Measurements from ENCODE around the gene PARD3.

The PARD3 gene

DNA sequence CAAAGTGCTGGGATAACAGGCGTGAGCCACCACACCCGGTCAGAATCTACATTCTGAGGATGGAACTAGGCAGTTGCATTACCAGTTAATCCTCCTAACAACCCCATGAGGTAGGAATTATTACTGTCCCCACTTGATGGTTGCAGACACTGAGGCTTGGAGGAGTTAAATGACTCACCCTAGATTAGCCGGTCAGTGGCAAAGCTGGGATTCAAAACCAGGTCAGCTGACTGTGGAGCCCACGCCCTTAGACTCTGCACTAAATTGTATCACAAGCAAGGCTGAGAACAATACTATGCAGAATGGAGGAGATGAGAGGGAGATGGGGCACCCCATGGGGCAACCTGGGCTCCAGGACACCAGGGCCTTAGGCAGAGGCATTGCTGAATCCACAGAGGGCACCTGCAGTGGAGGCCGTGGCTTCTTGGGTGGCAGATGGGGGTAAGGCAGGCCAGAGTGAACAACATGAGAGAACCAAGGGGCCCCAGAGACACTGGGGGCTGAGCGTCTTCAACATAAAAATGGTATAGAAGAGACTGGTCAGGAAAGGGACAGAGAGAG is 723.4 kb downstream of the PARD3 start:
- no peak overlapping the region for H3K4me3 ChIP-seq (ENCODE audit: low read depth in 1 of 2, low read length in 2 of 2)
- H3K9me3 ChIP-seq (ENCODE audit: control insufficient read depth in 1 of 2, low read length in 2 of 2) = peaks cover 1 to 15% of the 10 kb centered on the region in 2 donors
- H3K27me3 ChIP-seq (ENCODE audit: control insufficient read depth in 1 of 2, insufficient read depth in 2 of 2, low read length in 2 of 2) = no peaks in the 10 kb centered on the region
- H3K27ac ChIP-seq (ENCODE audit: low read depth, low read length) = no peak overlapping the region
- no peaks in the 10 kb centered on the region for H3K36me3 ChIP-seq (ENCODE audit: control insufficient read depth in 1 of 2, insufficient read depth in 2 of 2, low read length in 2 of 2)
- no peaks in the 10 kb centered on the region for H3K4me1 ChIP-seq (ENCODE audit: control insufficient read depth in 1 of 2, insufficient read depth in 2 of 2, low read length in 2 of 2)
- no peak overlapping the region for H3K9ac ChIP-seq (ENCODE audit: low read depth in 1 of 2, low read length in 2 of 2)

DNA sequence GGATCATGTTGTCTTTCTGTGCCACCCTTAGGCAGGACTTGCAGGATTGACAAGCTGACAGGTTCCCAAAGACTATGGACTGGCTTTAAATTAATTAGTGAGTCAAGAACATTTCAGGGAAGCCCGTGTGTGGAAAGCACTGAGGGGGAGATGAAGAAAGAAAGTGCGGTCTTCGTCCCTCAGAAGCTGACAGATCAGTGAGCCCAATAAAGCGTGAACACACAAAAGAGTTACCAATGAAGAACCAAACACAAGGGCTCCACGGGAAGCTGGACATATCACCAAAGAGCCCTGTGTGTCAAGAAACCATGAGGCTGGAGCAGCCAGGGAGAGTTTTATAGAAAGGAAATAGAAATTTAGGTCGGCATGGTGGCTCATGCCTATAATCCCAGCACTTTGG is 725.8 kb downstream of the PARD3 start:
- Histone ChIP-seq H3K27me3 (ENCODE audit: control insufficient read depth in 1 of 2, insufficient read depth in 2 of 2, low read length in 2 of 2) (no peaks in the 10 kb centered on the region), H3K4me3 (ENCODE audit: low read depth in 1 of 2, low read length in 2 of 2) (no peak overlapping the region), H3K9ac (ENCODE audit: low read depth in 1 of 2, low read length in 2 of 2) (no peak overlapping the region), H3K36me3 (ENCODE audit: control insufficient read depth in 1 of 2, insufficient read depth in 2 of 2, low read length in 2 of 2) (no peaks in the 10 kb centered on the region), H3K9me3 (ENCODE audit: control insufficient read depth in 1 of 2, low read length in 2 of 2) (peaks cover 0 to under 1% of the 10 kb centered on the region in 2 donors), H3K4me1 (ENCODE audit: control insufficient read depth in 1 of 2, insufficient read depth in 2 of 2, low read length in 2 of 2) (no peaks in the 10 kb centered on the region), H3K27ac (ENCODE audit: low read depth, low read length) (no peak overlapping the region)

DNA sequence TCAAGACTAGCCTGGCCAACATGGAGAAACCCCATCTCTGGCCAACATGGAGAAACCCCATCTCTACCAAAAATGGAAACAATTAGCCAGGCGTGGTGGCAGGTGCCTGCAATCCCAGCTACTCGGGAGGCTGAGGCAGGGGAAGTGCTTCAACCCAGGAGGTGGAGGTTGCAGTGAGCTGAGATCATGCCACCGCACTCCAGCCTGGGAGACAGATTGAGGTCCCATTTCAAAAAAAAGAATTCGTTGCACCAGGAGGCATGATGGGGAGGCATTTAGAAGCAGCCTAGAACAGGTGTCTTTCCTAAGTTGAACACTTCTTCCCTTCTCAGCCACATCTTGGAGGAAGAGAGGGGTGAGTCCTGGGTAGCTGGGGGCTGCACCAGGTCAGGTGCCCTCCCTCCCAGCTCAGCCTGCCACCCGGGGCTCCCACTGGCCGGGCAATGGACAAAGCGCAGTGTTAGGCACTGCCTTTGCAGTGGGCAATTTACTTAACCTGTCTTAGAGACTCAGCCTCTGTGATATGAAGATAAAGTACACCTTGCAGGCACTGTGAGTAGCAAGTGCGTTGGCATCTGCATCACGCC is 726.8 kb downstream of the PARD3 start:
- H3K9ac ChIP-seq (ENCODE audit: low read depth in 1 of 2, low read length in 2 of 2) = no peak overlapping the region
- H3K4me3 ChIP-seq (ENCODE audit: low read depth in 1 of 2, low read length in 2 of 2) = no peak overlapping the region
- no peaks in the 10 kb centered on the region for H3K27me3 ChIP-seq (ENCODE audit: control insufficient read depth in 1 of 2, insufficient read depth in 2 of 2, low read length in 2 of 2)
- peaks cover 0 to 6% of the 10 kb centered on the region in 2 donors for H3K9me3 ChIP-seq (ENCODE audit: control insufficient read depth in 1 of 2, low read length in 2 of 2)
- no peak overlapping the region for H3K27ac ChIP-seq (ENCODE audit: low read depth, low read length)
- no peaks in the 10 kb centered on the region for H3K36me3 ChIP-seq (ENCODE audit: control insufficient read depth in 1 of 2, insufficient read depth in 2 of 2, low read length in 2 of 2)
- H3K4me1 ChIP-seq (ENCODE audit: control insufficient read depth in 1 of 2, insufficient read depth in 2 of 2, low read length in 2 of 2) = no peaks in the 10 kb centered on the region

DNA sequence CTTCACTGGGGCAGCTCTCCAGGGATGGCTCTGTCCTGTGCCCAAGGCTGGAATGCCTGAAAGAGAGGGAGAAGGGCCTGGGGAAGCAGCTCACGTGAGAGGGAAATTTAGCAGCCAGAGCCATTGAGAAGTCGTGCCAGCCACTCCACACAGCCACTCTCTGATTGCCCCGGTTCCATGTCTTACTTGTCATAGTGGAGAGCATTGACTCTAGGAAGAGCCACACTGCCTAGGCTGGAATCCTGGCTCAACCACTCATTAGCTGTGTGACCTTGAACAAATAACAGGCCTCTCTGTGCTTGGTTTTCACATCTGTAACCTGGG is 728.0 kb downstream of the PARD3 start:
- Histone ChIP-seq H3K27ac (ENCODE audit: low read depth, low read length) (no peak overlapping the region), H3K4me1 (ENCODE audit: control insufficient read depth in 1 of 2, insufficient read depth in 2 of 2, low read length in 2 of 2) (no peaks in the 10 kb centered on the region), H3K9ac (ENCODE audit: low read depth in 1 of 2, low read length in 2 of 2) (no peak overlapping the region), H3K36me3 (ENCODE audit: control insufficient read depth in 1 of 2, insufficient read depth in 2 of 2, low read length in 2 of 2) (no peaks in the 10 kb centered on the region), H3K4me3 (ENCODE audit: low read depth in 1 of 2, low read length in 2 of 2) (no peak overlapping the region), H3K9me3 (ENCODE audit: control insufficient read depth in 1 of 2, low read length in 2 of 2) (peaks cover 0 to 6% of the 10 kb centered on the region in 2 donors), H3K27me3 (ENCODE audit: control insufficient read depth in 1 of 2, insufficient read depth in 2 of 2, low read length in 2 of 2) (no peaks in the 10 kb centered on the region)

DNA sequence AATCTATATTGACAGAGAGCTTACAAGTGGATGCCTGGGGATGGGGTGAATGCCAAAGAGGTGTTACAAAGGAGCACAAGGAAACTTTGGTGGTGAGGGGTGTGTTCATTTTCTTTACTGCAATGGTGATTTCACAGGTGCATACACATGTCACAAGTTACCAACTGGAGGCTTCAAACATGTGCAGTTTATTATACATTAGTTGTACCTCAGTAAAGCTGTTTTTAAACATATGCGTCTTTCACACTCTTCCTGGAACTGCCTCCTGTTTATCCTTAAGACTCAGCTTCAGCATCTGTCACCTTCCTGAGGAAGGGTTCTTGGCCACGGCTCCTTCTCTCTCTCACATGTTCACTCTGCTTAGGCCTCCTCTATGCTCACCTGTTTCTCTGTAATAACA is 731.5 kb downstream of the PARD3 start:
- no peaks in the 10 kb centered on the region for H3K4me1 ChIP-seq (ENCODE audit: control insufficient read depth in 1 of 2, insufficient read depth in 2 of 2, low read length in 2 of 2)
- peaks cover 0 to 6% of the 10 kb centered on the region in 2 donors for H3K9me3 ChIP-seq (ENCODE audit: control insufficient read depth in 1 of 2, low read length in 2 of 2)
- no peak overlapping the region for H3K4me3 ChIP-seq (ENCODE audit: low read depth in 1 of 2, low read length in 2 of 2)
- no peaks in the 10 kb centered on the region for H3K27me3 ChIP-seq (ENCODE audit: control insufficient read depth in 1 of 2, insufficient read depth in 2 of 2, low read length in 2 of 2)
- H3K36me3 ChIP-seq (ENCODE audit: control insufficient read depth in 1 of 2, insufficient read depth in 2 of 2, low read length in 2 of 2) = no peaks in the 10 kb centered on the region
- H3K27ac ChIP-seq (ENCODE audit: low read depth, low read length) = no peak overlapping the region
- no peak overlapping the region for H3K9ac ChIP-seq (ENCODE audit: low read depth in 1 of 2, low read length in 2 of 2)

DNA sequence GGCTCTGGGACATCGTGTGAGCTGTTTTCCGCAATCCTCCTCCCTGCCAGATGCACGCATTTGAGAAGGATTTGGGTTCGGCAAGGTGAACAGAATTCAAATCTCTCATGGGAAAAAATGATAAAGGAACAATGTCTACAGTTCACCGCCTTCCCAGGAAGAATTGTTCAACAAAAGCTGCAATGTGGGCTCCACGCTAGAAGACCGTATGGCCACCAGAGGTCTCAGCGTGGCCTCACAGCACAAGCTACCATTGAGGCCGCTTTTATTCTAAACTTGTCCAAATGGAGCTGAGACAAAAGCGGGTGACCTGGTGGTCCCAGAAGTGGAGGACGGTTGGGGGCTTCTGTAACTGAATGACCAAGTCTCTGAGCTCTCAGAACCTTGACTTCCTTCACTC is 733.1 kb downstream of the PARD3 start:
- Histone ChIP-seq H3K4me3 (ENCODE audit: low read depth in 1 of 2, low read length in 2 of 2) (no peak overlapping the region), H3K27me3 (ENCODE audit: control insufficient read depth in 1 of 2, insufficient read depth in 2 of 2, low read length in 2 of 2) (no peaks in the 10 kb centered on the region)

DNA sequence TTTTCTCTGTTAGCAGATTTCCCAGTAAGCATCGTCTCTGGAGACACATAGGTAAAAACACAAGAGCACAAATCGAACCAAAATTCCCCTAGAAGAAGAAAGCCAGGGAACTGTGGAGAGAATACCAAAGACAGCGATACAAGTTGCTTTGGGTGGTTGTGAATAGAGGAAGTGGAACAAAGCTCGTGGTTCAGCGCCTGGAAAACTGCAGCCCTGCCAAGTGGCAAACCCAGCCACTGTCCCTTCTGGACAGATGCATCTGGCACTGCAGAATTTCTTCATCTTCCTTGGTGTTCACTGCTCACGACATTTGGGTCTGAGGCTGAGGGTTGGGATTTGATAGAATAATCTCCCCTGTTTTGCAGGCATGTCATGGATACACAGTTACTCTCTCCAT is 733.8 kb downstream of the PARD3 start:
- H3K36me3 ChIP-seq (ENCODE audit: control insufficient read depth in 1 of 2, insufficient read depth in 2 of 2, low read length in 2 of 2) = no peaks in the 10 kb centered on the region
- H3K27ac ChIP-seq (ENCODE audit: low read depth, low read length) = no peak overlapping the region
- H3K9me3 ChIP-seq (ENCODE audit: control insufficient read depth in 1 of 2, low read length in 2 of 2) = peaks cover 0 to 10% of the 10 kb centered on the region in 2 donors
- no peak overlapping the region for H3K9ac ChIP-seq (ENCODE audit: low read depth in 1 of 2, low read length in 2 of 2)
- H3K4me3 ChIP-seq (ENCODE audit: low read depth in 1 of 2, low read length in 2 of 2) = no peak overlapping the region
- no peaks in the 10 kb centered on the region for H3K27me3 ChIP-seq (ENCODE audit: control insufficient read depth in 1 of 2, insufficient read depth in 2 of 2, low read length in 2 of 2)
- no peaks in the 10 kb centered on the region for H3K4me1 ChIP-seq (ENCODE audit: control insufficient read depth in 1 of 2, insufficient read depth in 2 of 2, low read length in 2 of 2)

More for the DNA sequence above, 733.1 kb downstream of the PARD3 start:
- Histone ChIP-seq H3K4me1 (ENCODE audit: control insufficient read depth in 1 of 2, insufficient read depth in 2 of 2, low read length in 2 of 2) (no peaks in the 10 kb centered on the region), H3K9me3 (ENCODE audit: control insufficient read depth in 1 of 2, low read length in 2 of 2) (peaks cover 0 to 6% of the 10 kb centered on the region in 2 donors), H3K27ac (ENCODE audit: low read depth, low read length) (no peak overlapping the region), H3K36me3 (ENCODE audit: control insufficient read depth in 1 of 2, insufficient read depth in 2 of 2, low read length in 2 of 2) (no peaks in the 10 kb centered on the region), H3K9ac (ENCODE audit: low read depth in 1 of 2, low read length in 2 of 2) (no peak overlapping the region)

DNA sequence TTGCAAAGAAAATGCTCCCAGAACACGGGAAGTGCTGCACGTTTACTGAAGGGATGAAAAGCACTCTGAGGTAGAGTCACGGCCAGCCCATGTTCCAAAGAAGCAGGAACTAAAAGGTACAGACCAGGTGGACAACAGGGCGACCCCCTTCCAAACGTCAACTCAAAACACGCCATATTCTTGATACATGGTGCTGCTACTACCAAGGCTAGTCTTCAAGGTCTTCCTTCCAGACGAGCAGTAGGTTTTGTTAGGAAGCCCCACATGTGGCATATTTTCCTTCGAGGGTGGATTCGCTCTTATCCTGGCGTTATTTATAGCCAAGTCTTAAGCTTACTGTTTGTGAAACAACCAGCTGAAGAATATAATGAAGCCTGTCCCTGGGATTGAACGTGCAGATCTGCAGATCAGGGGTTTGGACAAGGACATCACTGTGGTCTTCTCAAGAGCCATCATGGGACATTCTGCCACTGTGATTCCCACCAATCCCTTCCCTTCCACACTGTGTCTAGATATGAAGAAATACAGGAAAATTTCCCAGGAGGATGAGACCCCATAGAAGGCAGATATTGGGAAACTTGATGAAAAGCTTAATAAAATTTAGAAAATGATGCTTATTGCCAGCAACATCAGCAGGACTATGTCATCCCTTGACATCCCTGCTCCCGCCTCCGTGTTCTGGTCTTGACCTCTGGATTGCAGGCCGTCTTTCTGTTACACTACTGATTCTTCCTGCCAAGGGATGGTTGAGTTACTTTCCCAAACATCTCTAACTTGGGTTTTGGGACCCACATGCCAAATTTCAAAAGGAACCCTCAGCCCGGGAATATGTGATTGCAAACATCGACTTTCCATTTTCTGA is 734.4 kb downstream of the PARD3 start:
- Histone ChIP-seq H3K9me3 (ENCODE audit: control insufficient read depth in 1 of 2, low read length in 2 of 2) (peaks cover 0 to 10% of the 10 kb centered on the region in 2 donors), H3K36me3 (ENCODE audit: control insufficient read depth in 1 of 2, insufficient read depth in 2 of 2, low read length in 2 of 2) (no peaks in the 10 kb centered on the region), H3K4me1 (ENCODE audit: control insufficient read depth in 1 of 2, insufficient read depth in 2 of 2, low read length in 2 of 2) (no peaks in the 10 kb centered on the region), H3K4me3 (ENCODE audit: low read depth in 1 of 2, low read length in 2 of 2) (no peak overlapping the region), H3K27me3 (ENCODE audit: control insufficient read depth in 1 of 2, insufficient read depth in 2 of 2, low read length in 2 of 2) (no peaks in the 10 kb centered on the region), H3K27ac (ENCODE audit: low read depth, low read length) (no peak overlapping the region), H3K9ac (ENCODE audit: low read depth in 1 of 2, low read length in 2 of 2) (no peak overlapping the region)

DNA sequence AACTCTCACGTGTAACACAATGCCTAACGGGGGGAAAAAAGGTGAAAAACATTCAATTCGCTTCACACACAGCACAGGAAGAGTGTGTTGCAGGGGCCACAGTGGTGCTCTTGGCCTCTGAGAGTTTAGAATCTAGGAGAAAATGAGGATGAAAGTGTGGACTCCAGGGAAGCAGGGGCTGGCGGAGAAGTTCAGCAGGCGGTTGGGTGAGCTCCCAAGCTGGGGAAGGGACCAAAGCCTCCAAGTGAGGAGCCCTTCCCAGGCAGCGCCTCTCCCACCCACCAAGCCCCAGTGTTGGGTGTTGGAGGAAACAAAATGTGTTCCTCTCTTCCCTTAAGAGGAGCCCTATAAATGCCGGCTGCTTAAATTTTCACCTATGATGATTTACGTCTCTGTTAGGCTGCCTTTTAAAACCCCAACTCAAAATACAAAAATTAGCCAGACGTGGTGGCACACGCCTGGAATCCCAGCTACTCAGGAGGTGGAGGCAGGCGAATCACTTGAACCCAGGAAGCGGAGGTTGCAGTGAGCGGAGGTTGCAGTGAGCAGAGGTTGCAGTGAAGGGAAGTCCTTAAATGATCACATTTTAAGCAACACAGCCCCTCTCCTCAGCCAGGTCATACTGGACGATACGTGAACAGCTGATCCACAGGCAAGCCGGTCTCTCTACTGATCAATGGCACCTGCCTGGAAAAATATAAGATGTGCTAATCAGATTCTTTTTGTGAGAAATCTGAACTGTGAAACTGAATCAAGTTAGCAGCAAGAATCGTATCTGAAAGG is 735.2 kb downstream of the PARD3 start:
- H3K4me3 ChIP-seq (ENCODE audit: low read depth in 1 of 2, low read length in 2 of 2) = no peak overlapping the region
- H3K27ac ChIP-seq (ENCODE audit: low read depth, low read length) = no peak overlapping the region
- peaks cover 0 to 10% of the 10 kb centered on the region in 2 donors for H3K9me3 ChIP-seq (ENCODE audit: control insufficient read depth in 1 of 2, low read length in 2 of 2)
- H3K9ac ChIP-seq (ENCODE audit: low read depth in 1 of 2, low read length in 2 of 2) = no peak overlapping the region
- no peaks in the 10 kb centered on the region for H3K27me3 ChIP-seq (ENCODE audit: control insufficient read depth in 1 of 2, insufficient read depth in 2 of 2, low read length in 2 of 2)
- no peaks in the 10 kb centered on the region for H3K36me3 ChIP-seq (ENCODE audit: control insufficient read depth in 1 of 2, insufficient read depth in 2 of 2, low read length in 2 of 2)
- no peaks in the 10 kb centered on the region for H3K4me1 ChIP-seq (ENCODE audit: control insufficient read depth in 1 of 2, insufficient read depth in 2 of 2, low read length in 2 of 2)

Data from duodenal mucosa (tissue), 2 donors.